ENCODE results near the gene CADM2.
"Not testable (repeated sequence)": the region's sequence is repeated elsewhere in the genome, so short reads cannot be mapped to it uniquely, and the experiment has no call there.

CADM2 gene

DNA sequence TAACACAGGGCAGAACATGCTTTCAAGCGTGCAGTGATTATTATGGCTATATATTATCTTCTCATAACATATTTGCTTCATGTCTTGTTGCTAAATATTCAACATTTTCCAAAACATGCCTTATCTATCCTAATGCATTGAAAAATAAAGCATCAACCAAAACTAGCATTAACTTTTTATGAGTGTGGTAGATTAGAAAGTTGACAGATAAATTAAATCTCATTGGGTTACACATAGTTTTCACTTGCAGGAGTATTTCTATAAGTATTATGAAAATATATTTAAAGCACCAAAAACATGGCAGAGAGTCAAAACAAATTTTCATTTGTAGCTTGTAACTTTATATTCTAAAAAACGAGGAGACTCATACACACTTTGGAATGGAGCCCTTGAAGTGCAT, 141.5 kb downstream of the CADM2 start:
- Mint-ChIP-seq H3K4me3 (no peak overlapping the region), H3K27me3 (ENCODE audit: low read depth, poor library complexity) (no peaks in the 10 kb centered on the region), H3K36me3 (ENCODE audit: low read depth) (no peaks in the 10 kb centered on the region), H3K27ac (no peak overlapping the region), H3K9me3 (peaks cover 8% of the 10 kb centered on the region), H3K4me1 (no peaks in the 10 kb centered on the region)
- TF ChIP-seq, protein P1, sequence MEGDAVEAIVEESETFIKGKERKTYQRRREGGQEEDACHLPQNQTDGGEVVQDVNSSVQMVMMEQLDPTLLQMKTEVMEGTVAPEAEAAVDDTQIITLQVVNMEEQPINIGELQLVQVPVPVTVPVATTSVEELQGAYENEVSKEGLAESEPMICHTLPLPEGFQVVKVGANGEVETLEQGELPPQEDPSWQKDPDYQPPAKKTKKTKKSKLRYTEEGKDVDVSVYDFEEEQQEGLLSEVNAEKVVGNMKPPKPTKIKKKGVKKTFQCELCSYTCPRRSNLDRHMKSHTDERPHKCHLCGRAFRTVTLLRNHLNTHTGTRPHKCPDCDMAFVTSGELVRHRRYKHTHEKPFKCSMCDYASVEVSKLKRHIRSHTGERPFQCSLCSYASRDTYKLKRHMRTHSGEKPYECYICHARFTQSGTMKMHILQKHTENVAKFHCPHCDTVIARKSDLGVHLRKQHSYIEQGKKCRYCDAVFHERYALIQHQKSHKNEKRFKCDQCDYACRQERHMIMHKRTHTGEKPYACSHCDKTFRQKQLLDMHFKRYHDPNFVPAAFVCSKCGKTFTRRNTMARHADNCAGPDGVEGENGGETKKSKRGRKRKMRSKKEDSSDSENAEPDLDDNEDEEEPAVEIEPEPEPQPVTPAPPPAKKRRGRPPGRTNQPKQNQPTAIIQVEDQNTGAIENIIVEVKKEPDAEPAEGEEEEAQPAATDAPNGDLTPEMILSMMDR (IDR thresholded peaks at IDR 0.05), result no peak
- no peak for DNase-seq

DNA sequence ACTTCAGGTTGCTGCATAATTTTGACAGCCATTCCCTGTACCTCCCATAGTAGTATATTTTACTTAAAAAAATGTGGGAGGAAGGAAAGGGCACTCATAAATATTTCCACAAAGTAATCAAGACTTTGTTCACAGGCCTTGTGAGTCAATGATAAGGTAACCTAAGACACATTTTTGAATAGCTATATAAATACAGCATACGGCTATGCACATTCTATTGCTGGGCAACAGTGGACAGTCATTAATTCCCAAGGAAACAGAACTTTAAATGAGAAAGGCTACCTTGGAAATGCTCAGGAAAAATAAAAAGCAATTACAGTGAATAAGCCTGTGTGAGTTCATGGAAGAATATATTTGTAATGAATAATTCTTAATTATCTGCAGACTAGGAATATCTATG, 144.0 kb downstream of the CADM2 start:
- Mint-ChIP-seq H3K4me1 (no peaks in the 10 kb centered on the region), H3K27ac (no peak overlapping the region), H3K27me3 (ENCODE audit: low read depth, poor library complexity) (no peaks in the 10 kb centered on the region), H3K4me3 (no peak overlapping the region), H3K9me3 (peaks cover 8% of the 10 kb centered on the region), H3K36me3 (ENCODE audit: low read depth) (no peaks in the 10 kb centered on the region)
- TF ChIP-seq, protein P1 (IDR thresholded peaks at IDR 0.05), result no peak
- no peak for DNase-seq

DNA sequence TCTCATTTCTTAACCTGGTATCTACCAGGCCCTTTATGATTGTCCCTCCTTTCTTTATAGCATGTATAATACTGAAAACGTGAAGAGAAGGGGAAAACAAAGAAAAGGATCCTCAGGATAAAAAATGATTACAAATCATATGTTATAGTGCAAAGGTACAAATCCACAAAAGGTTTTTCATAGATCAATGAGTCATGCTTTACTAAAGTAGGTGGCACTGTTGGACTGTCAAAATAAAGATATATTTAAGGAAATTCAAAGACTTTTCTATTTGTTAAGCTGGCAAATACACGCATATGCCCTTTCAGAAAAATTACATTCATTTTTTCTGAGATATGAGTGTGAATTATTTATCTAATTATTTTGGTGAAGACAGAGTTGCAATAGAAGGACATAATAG, 151.6 kb downstream of the CADM2 start:
- H3K27me3 Mint-ChIP-seq (ENCODE audit: low read depth, poor library complexity), result no peaks in the 10 kb centered on the region
- TF ChIP-seq, protein P1 (IDR thresholded peaks at IDR 0.05), result no peak
- no peaks in the 10 kb centered on the region for H3K4me1 Mint-ChIP-seq
- no peak overlapping the region for H3K27ac Mint-ChIP-seq
- no peaks in the 10 kb centered on the region for H3K36me3 Mint-ChIP-seq (ENCODE audit: low read depth)
- DNase-seq, result no peak
- H3K9me3 Mint-ChIP-seq, result no peaks in the 10 kb centered on the region
- H3K4me3 Mint-ChIP-seq, result no peak overlapping the region

DNA sequence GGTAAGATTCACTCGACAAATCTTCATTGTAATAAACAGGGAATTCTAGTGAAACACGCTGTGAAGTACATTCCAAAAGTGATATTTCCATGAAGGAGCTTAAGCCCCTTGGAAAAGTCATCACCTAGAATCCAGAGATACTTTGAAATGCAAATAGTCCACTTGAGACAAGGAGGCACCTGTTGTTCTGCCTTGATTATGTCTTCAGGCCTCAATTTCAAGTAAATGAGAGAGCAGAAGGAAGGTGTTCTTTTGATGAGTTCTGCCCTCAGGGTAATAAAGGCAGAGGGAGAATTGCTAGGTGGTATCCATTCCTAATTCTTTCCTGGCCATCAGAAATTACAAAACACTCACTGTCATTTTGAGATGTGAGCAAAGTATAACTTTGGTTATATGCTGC, 162.1 kb downstream of the CADM2 start:
- H3K27me3 Mint-ChIP-seq (ENCODE audit: low read depth, poor library complexity), result no peaks in the 10 kb centered on the region
- H3K4me3 Mint-ChIP-seq, result no peak overlapping the region
- DNase-seq, result no peak
- no peak overlapping the region for H3K27ac Mint-ChIP-seq
- H3K4me1 Mint-ChIP-seq, result no peaks in the 10 kb centered on the region
- no peaks in the 10 kb centered on the region for H3K36me3 Mint-ChIP-seq (ENCODE audit: low read depth)
- H3K9me3 Mint-ChIP-seq, result peaks cover 5% of the 10 kb centered on the region
- TF ChIP-seq, protein P1 (IDR thresholded peaks at IDR 0.05), result no peak

DNA sequence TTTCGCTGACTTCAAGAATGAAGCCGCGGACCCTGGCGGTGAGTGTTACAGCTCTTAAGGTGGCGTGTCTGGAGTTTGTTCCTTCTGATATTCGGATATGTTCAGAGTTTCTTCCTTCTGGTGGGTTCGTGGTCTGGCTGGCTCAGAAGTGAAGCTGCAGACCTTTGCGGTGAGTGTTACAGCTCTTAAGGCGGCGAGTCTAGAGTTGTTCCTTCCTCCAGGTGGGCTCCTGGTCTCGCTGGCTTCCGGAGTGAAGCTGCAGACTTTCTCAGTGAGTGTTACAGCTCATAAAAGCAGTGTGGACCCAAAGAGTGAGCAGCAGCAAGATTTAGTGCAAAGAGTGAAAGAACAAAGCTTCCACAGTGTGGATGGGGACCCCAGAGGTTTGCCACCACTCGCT, 174.1 kb downstream of the CADM2 start:
- not testable (repeated sequence) for H3K36me3 Mint-ChIP-seq (ENCODE audit: low read depth); H3K4me1 Mint-ChIP-seq; DNase-seq; H3K27ac Mint-ChIP-seq; H3K4me3 Mint-ChIP-seq; H3K9me3 Mint-ChIP-seq; H3K27me3 Mint-ChIP-seq (ENCODE audit: low read depth, poor library complexity)

DNA sequence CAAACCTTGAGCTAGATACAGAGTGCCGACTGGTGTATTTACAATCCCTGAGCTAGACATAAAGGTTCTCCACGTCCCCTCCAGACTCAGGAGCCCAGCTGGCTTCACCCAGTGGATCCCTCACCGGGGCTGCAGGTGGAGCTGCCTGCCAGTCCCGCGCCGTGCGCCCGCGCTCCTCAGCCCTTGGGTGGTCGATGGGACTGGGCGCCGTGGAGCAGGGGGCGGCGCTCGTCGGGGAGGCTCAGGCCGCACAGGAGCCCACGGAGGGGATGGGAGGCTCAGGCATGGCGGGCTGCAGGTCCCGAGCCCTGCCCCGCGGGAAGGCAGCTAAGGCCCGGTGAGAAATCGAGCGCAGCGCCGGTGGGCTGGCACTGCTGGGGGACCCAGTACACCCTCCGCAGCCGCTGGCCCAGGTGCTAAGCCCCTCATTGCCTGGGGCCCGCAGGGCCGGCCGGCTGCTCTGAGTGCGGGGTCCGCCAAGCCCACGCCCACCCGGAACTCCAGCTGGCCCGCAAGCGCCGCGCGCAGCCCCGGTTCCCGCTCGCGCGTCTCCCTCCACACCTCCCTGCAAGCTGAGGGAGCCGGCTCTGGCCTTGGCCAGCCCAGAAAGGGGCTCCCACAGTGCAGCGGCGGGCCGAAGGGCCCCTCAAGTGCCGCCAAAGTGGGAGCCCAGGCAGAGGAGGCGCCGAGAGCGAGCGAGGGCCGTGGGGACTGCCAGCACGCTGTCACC, 175.1 kb downstream of the CADM2 start:
- not testable (repeated sequence) for H3K27ac Mint-ChIP-seq; H3K4me1 Mint-ChIP-seq; DNase-seq; H3K9me3 Mint-ChIP-seq; H3K4me3 Mint-ChIP-seq; H3K36me3 Mint-ChIP-seq (ENCODE audit: low read depth); H3K27me3 Mint-ChIP-seq (ENCODE audit: low read depth, poor library complexity)

DNA sequence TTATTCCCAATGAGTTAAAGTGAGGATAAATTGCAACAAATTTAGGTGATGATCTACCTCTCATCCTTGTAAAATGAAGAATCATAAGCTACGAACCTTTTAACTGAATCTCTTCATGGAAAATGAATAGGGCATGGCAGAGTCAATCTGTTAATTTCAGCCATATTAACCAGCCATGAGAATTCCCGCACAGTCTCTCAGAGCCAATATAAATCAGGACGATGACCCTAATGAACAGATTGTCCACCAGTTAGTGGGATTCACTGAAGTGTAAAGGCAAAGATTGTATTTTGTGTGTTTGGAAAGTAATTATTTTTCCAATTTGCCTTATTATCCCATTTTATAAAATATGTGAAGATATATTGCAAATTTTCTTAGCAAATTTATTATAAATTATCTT, 183.8 kb downstream of the CADM2 start:
- DNase-seq, result no peak
- Mint-ChIP-seq H3K4me1 (no peaks in the 10 kb centered on the region), H3K27ac (no peak overlapping the region), H3K9me3 (no peaks in the 10 kb centered on the region), H3K27me3 (ENCODE audit: low read depth, poor library complexity) (no peaks in the 10 kb centered on the region), H3K36me3 (ENCODE audit: low read depth) (no peaks in the 10 kb centered on the region), H3K4me3 (no peak overlapping the region)
- TF ChIP-seq, protein P1 (IDR thresholded peaks at IDR 0.05), result no peak
